GM18951 (cell line): ENCODE results near the gene AIG1.

Experiments used
- POLR2A ChIP-seq: IDR thresholded peaks from 4 replicates; pipeline ENCODE4 v1.6.1; 2011; ENCODE audit warnings: mild to moderate bottlenecking; ENCODE audit not compliant: insufficient read length, insufficient read depth; ENCODE audit errors: extremely low read depth
- in situ Hi-C: fragments of 300-500 bp; cut with MboI; formaldehyde crosslinking; loops from one replicate; pipeline ENCODE4 v1.12.0; 2022; ENCODE audit warnings: low sequenced_read_pairs, mixed read lengths, inconsistent platforms; ENCODE audit not compliant: unreplicated experiment

Gene AIG1

DNA sequence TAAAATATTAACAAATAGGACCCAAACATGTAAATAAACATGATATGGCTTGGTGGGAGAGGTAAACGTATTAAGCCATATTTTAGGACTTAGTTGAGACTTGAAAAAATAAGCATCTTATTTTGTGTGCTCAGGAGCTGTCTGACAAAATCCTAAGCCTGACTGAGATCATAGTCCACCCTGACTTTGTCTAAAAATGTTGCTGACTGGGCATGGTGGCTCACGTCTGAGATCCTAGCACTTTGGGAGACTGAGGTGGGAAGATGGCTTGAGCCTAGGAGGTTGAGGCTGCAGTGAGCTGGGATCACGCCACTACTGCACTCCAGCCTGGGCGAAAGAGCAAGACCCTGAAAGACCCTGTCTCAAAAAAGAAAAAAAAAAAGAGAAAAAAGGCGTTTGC, 52.1 kb downstream of the AIG1 start:
- in situ Hi-C loops: no loop called here
- TF ChIP-seq POLR2A: no peak

- no peak for TF ChIP-seq POLR2A
- in situ Hi-C loops: no loop called here
These were observed 55.0 kb downstream of the AIG1 start for GRCh38 chr6:143115728-143116127.

GRCh38 chr6:143117108-143117507, 56.4 kb downstream of the AIG1 start:
- no peak for TF ChIP-seq POLR2A
- in situ Hi-C loops: no loop called here

DNA sequence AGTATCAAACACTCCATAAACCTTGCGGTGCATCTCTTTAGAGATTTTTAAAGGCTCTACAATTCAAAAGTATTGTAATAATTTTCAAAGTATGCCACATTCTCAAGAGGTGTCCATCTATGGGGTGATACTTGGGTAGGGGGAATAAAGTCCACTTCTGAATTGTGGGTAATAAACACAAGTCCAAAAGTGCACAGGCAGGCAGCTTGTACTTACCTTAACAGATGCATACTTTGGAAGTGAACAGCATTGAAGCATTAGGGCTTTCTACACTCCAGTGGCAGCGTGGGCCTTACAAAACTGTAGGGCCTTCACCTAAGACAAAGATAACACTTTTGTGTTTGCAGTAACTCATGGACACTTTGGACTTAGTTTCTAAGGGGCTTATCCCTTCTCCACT, 58.6 kb downstream of the AIG1 start:
- in situ Hi-C loops: no loop called here
- no peak for TF ChIP-seq POLR2A

DNA sequence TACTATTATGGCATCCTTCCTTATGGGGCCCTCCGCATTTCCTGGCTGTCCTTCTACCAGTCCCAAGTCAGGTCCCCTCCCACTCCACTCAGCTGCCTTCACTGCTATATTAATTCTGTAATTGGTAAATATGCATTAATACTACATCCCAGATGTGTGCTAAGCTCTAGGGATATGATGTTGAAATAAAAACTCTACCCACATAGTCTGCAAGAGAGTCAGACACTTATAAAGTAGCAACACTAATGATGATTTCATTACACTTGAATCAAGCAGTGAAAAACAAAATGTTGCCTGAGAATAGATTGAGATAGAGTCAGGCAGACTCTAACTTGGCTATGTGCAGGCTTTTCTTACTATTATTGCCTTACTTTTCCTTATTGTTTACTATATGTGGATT, 62.4 kb downstream of the AIG1 start:
- no peak for TF ChIP-seq POLR2A
- in situ Hi-C loops: no loop called here

- TF ChIP-seq POLR2A: no peak
These were observed 63.3 kb downstream of the AIG1 start for GRCh38 chr6:143123941-143124340.

GRCh38 chr6:143125455-143125854, 64.8 kb downstream of the AIG1 start:
- in situ Hi-C loops: no loop called here
- TF ChIP-seq POLR2A: no peak

More at GRCh38 chr6:143123941-143124340, 63.3 kb downstream of the AIG1 start:
- in situ Hi-C loops: no loop called here

DNA sequence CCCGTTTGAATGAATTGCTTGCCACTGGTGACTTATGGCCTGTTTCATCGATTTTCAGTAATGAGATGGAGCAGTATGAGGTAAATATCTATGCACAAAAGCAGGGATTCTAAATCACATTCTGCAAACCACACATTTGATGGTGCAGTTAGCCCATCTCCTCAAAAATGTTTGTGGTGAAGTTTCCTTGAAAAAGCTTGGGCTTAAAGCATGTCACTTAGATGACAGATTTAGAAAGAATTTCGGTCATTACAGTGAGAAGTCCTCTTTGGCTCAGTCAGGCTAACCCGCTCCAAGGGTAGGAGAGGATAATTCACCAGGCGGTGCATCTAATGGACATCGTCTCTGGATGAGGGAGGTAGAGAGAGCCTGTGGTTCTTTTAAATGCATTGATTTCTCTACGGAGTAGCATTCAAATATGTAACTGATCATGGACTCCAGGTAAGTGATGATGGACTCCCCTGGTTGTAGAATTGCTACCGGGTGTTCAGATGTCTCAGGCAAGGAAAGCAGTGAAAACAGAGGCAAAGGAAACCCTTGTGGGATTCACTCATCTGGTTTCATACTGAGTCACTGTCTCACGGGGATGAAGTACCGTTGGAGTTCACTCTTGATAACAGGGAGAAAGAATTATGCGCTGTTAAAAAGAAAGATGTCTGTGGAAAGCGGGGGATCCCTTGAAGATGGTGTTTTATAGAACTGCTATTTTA, 65.3 kb downstream of the AIG1 start:
- no peak for TF ChIP-seq POLR2A
- in situ Hi-C loops: no loop called here

- in situ Hi-C loops: no loop called here
- no peak for TF ChIP-seq POLR2A
These were observed 65.9 kb downstream of the AIG1 start for GRCh38 chr6:143126574-143126941.

- TF ChIP-seq POLR2A: no peak
- in situ Hi-C loops: no loop called here
These were observed 67.4 kb downstream of the AIG1 start for GRCh38 chr6:143127941-143128680.

DNA sequence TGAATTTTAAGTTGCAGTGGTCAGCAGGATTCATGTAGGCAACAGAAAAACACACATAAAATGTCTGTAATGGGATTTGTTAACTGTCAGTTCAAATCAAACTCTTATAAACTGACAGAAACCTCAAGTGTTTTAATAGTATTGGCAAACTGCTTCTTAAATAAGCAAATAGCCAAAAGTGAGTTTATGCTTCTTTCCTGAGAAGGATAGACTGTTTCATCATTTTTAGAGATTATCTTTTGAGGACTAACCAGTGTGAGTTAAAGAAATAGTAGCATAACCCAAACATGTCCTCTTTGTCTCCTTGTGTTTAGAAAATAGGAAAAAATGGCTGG, 68.0 kb downstream of the AIG1 start:
- no peak for TF ChIP-seq POLR2A
- in situ Hi-C loops: no loop called here

DNA sequence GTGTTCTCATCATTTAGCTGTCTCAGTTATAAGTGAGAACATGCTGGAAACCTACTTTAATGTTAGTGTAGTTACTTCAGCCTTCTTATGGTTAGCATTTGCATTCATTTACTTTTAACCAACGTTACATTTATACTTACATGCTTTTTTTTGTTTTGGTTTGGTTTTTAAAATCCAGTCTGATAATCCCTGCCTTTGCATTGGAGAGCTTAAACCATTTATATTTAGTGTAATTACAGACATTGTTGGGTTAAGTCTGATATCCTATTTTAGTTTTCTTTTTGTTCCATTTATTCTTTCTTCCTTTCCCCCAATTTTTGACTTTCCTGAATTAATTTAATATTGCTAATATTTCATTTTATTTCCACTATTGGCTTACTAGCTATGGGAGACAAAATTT, 70.2 kb downstream of the AIG1 start:
- no peak for TF ChIP-seq POLR2A
- in situ Hi-C loops: no loop called here

DNA sequence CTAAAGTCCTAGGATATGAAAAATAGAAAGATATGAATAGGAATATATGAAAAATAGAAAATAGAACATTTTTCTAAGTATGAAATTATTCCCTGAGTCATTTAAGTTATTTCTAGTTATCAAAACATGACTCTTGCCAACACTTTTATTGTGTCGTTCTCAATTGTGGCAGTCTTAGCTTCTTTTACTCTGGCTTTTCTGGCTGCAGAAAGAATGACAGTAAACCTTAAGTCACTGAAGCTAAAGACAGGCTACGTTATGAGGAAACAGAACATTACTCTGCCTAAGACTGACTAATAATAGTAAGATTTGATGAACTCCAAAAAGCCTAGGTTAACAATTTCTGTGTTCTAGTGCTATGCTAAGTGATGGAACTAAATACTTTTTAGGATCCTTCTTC, 74.6 kb downstream of the AIG1 start:
- TF ChIP-seq POLR2A: no peak
- in situ Hi-C loops: no loop called here

- no peak for TF ChIP-seq POLR2A
- in situ Hi-C loops: no loop called here
These were observed 75.3 kb downstream of the AIG1 start for GRCh38 chr6:143135797-143136561.
